NCI-H1436 treated with DMSO at 0.1 percent for 48 hours (cell line): ENCODE results near the gene NXPH1.

Experiments
- DNase-seq: peaks from one replicate; lab custom pipeline; 2025; lab: John Stamatoyannopoulos, UW

NXPH1 gene

GRCh38 chr7:8433477-8434289 is at the start of gene NXPH1:
NXPH1 (plus strand) TSS chr7:8433609.
- DNase-seq = no peak

GRCh38 chr7:8384901-8385300 is 48.5 kb upstream of the NXPH1 start:
- no peak for DNase-seq

GRCh38 chr7:8386926-8387550 is 46.4 kb upstream of the NXPH1 start:
- DNase-seq = no peak

GRCh38 chr7:8387551-8388256 is 45.7 kb upstream of the NXPH1 start:
- DNase-seq = no peak

GRCh38 chr7:8388257-8388625 is 45.2 kb upstream of the NXPH1 start:
- no peak for DNase-seq

GRCh38 chr7:8389593-8390261 is 43.7 kb upstream of the NXPH1 start:
- DNase-seq = peak; percentile 61

- no peak for DNase-seq
These were observed 43.2 kb upstream of the NXPH1 start for GRCh38 chr7:8390262-8390626.

- DNase-seq = no peak
These were observed 41.9 kb upstream of the NXPH1 start for GRCh38 chr7:8391353-8392062.

GRCh38 chr7:8396294-8396693 is 37.1 kb upstream of the NXPH1 start:
- DNase-seq = no peak

- DNase-seq = no peak
These were observed 24.5 kb upstream of the NXPH1 start for GRCh38 chr7:8408871-8409270.

- DNase-seq = no peak
These were observed 22.3 kb upstream of the NXPH1 start for GRCh38 chr7:8411103-8411502.

- no peak for DNase-seq
These were observed 19.8 kb upstream of the NXPH1 start for GRCh38 chr7:8413600-8413999.

- DNase-seq = no peak
These were observed 14.7 kb upstream of the NXPH1 start for GRCh38 chr7:8418629-8419245.

GRCh38 chr7:8422177-8422576 is 11.2 kb upstream of the NXPH1 start:
- no peak for DNase-seq

GRCh38 chr7:8423057-8423456 is 10.4 kb upstream of the NXPH1 start:
- no peak for DNase-seq

GRCh38 chr7:8425223-8425622 is 8.2 kb upstream of the NXPH1 start:
- DNase-seq = no peak

- no peak for DNase-seq
These were observed 2.8 kb upstream of the NXPH1 start for GRCh38 chr7:8430643-8431042.

- no peak for DNase-seq
These were observed 1.0 kb downstream of the NXPH1 start for GRCh38 chr7:8434290-8435002.

- DNase-seq = no peak
These were observed 1.7 kb downstream of the NXPH1 start for GRCh38 chr7:8435095-8435494.

- no peak for DNase-seq
These were observed 2.5 kb downstream of the NXPH1 start for GRCh38 chr7:8435590-8436545.
